ENCODE data around the gene MYO5A. TPM values are rescaled to one million over a fixed set of nuclear protein-coding genes. Genes with fewer than 3 reads are reported as not detected.
"Not testable (repeated sequence)": the region's sequence is repeated elsewhere in the genome, so short reads cannot be mapped to it uniquely, and the experiment has no call there.

The MYO5A gene
- 10 to 100 TPM; 25.6 to 32.2 (median 29.1) TPM for total RNA-seq

DNA sequence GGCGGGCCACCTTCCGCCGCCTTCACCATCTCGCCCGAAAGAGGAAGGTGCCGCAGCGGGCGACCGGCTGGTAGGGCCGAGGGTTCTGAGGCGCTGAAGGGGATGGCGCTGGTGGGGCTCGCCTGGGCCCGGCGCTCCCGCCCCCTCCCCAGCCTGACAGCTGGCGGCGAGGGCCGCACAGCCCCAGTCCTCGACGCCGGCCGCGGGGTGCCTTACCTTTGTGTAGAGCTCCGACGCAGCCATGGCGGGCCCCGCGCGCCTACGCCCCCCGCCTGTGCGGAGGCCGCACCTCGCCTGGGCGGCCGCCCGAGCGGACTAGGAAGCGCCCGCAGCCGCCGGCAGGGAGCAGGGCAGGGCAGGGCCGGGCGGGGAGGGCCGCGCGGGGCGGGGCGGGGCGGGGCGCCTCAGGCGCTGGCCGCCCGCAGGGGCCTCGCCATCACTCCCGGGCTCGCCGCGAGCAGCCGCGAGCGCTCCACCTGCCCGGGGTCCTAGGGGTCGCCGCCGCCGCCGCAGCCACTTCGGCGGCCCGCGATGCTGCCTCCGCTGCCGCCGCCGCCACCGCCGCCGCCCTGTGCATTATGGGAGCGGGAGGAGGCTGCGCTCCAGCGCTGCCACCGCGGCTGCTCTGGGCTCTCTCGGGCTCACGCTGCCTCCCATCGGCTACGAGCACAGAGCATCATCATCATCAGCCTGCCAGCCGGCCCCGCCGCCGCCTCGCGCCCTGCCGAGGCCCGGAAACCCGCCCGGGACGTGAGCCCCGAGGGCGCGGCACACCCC is at the start of gene MYO5A:
TSS of gene MYO5A (minus strand) at position 317 of the 777 bp plus-strand sequence. CDS start at position 243, 74 bp downstream.
- peaks cover 4% of the 10 kb centered on the region for H3K27me3 Mint-ChIP-seq (ENCODE audit: low read depth)
- peak; percentile 88 to 90 for ATAC-seq

GRCh38 chr15:52576692-52577091 is 48.0 kb upstream of the MYO5A start:
- no peak for ATAC-seq
- peaks cover 5% of the 10 kb centered on the region for H3K36me3 Mint-ChIP-seq (ENCODE audit: insufficient read depth)
- no peaks in the 10 kb centered on the region for H3K27me3 Mint-ChIP-seq (ENCODE audit: low read depth)
- H3K4me1 Mint-ChIP-seq (ENCODE audit: low read depth), result no peaks in the 10 kb centered on the region
- DNase-seq, result no peak
- peaks cover 8% of the 10 kb centered on the region for H3K9me3 Mint-ChIP-seq
- H3K4me3 Mint-ChIP-seq, result no peak overlapping the region

More for the DNA sequence above, at the start of gene MYO5A:
- peak; percentile 72 for DNase-seq
- Mint-ChIP-seq H3K36me3 (ENCODE audit: insufficient read depth) (no peaks in the 10 kb centered on the region), H3K4me3 (peak within 1 kb of the TSS; percentile 96), H3K4me1 (ENCODE audit: low read depth) (peaks cover 30% of the 10 kb centered on the region), H3K9me3 (no peaks in the 10 kb centered on the region)

- H3K4me3 Mint-ChIP-seq; H3K36me3 Mint-ChIP-seq (ENCODE audit: insufficient read depth); H3K27me3 Mint-ChIP-seq (ENCODE audit: low read depth); ATAC-seq; H3K9me3 Mint-ChIP-seq; DNase-seq; H3K4me1 Mint-ChIP-seq (ENCODE audit: low read depth): not testable (repeated sequence)
These were observed 46.9 kb upstream of the MYO5A start for GRCh38 chr15:52575573-52575972.

DNA sequence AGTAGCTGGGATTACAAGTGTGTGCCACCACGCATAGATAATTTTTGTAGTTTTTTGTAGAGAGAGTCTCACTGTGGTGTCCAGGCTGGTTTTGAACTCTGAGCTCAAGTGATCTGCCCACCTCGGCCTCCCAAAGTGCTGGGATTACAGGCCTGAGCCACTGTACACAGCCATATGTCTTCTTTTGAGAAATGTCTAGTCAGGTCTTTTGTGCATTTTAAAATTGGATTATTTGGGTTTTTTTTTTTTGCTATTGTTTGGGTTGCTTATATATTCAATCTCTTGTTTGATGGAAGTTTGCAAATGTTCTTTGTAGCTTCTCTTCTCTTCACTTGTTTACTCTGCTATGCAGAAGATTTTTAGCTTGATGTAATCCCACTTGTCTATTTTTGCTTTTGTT is 46.4 kb upstream of the MYO5A start:
- no peaks in the 10 kb centered on the region for H3K4me1 Mint-ChIP-seq (ENCODE audit: low read depth)

GRCh38 chr15:52574623-52575022 is 45.9 kb upstream of the MYO5A start:
- not testable (repeated sequence) for H3K4me3 Mint-ChIP-seq; DNase-seq; H3K9me3 Mint-ChIP-seq; H3K27me3 Mint-ChIP-seq (ENCODE audit: low read depth); H3K4me1 Mint-ChIP-seq (ENCODE audit: low read depth); ATAC-seq; H3K36me3 Mint-ChIP-seq (ENCODE audit: insufficient read depth)

More for the DNA sequence above, 46.4 kb upstream of the MYO5A start:
- Mint-ChIP-seq H3K9me3 (peaks cover 8% of the 10 kb centered on the region), H3K27me3 (ENCODE audit: low read depth) (no peaks in the 10 kb centered on the region), H3K36me3 (ENCODE audit: insufficient read depth) (peaks cover 4% of the 10 kb centered on the region), H3K4me3 (no peak overlapping the region)
- ATAC-seq (no peak), DNase-seq (no peak)

- ATAC-seq (peak; percentile 77 to 78), DNase-seq (peak; percentile 63)
- H3K9me3 Mint-ChIP-seq, result peaks cover 2% of the 10 kb centered on the region
- peaks cover 5% of the 10 kb centered on the region for H3K36me3 Mint-ChIP-seq (ENCODE audit: insufficient read depth)
- H3K27me3 Mint-ChIP-seq (ENCODE audit: low read depth), result no peaks in the 10 kb centered on the region
- H3K4me3 Mint-ChIP-seq, result peak within 1 kb of the TSS; percentile 97
- H3K4me1 Mint-ChIP-seq (ENCODE audit: low read depth), result peaks cover 40% of the 10 kb centered on the region
These were observed 40.2 kb upstream of the MYO5A start, which contains the start of gene ARPP19 for GRCh38 chr15:52568601-52569585. Gene ARPP19 (minus strand): TSS chr15:52569030. CDS start chr15:52568892, 138 bp downstream.

GRCh38 chr15:52567871-52568600 is 39.4 kb upstream of the MYO5A start:
- peaks cover 8% of the 10 kb centered on the region for H3K36me3 Mint-ChIP-seq (ENCODE audit: insufficient read depth)
- peaks cover 46% of the 10 kb centered on the region for H3K4me1 Mint-ChIP-seq (ENCODE audit: low read depth)
- peak; percentile 37 for DNase-seq
- peak; percentile 54 to 59 for ATAC-seq
- no peaks in the 10 kb centered on the region for H3K27me3 Mint-ChIP-seq (ENCODE audit: low read depth)
- H3K9me3 Mint-ChIP-seq, result no peaks in the 10 kb centered on the region
- peak overlapping the region; percentile 97 for H3K4me3 Mint-ChIP-seq

- H3K27me3 Mint-ChIP-seq (ENCODE audit: low read depth), result no peaks in the 10 kb centered on the region
These were observed 38.2 kb upstream of the MYO5A start for GRCh38 chr15:52566889-52567288.

GRCh38 chr15:52565417-52566358 is 37.0 kb upstream of the MYO5A start:
- not testable (repeated sequence) for H3K27me3 Mint-ChIP-seq (ENCODE audit: low read depth); H3K4me3 Mint-ChIP-seq; DNase-seq; H3K9me3 Mint-ChIP-seq
- peak in 1 of 2 donors; percentile 5 for ATAC-seq
- H3K4me1 Mint-ChIP-seq (ENCODE audit: low read depth), result peaks cover 60% of the 10 kb centered on the region
- H3K36me3 Mint-ChIP-seq (ENCODE audit: insufficient read depth), result peaks cover 13% of the 10 kb centered on the region

More at GRCh38 chr15:52566889-52567288, 38.2 kb upstream of the MYO5A start:
- no peak for ATAC-seq
- H3K36me3 Mint-ChIP-seq (ENCODE audit: insufficient read depth), result peaks cover 11% of the 10 kb centered on the region
- H3K9me3 Mint-ChIP-seq, result no peaks in the 10 kb centered on the region
- H3K4me1 Mint-ChIP-seq (ENCODE audit: low read depth), result peaks cover 55% of the 10 kb centered on the region
- peak overlapping the region; percentile 97 for H3K4me3 Mint-ChIP-seq
- no peak for DNase-seq

DNA sequence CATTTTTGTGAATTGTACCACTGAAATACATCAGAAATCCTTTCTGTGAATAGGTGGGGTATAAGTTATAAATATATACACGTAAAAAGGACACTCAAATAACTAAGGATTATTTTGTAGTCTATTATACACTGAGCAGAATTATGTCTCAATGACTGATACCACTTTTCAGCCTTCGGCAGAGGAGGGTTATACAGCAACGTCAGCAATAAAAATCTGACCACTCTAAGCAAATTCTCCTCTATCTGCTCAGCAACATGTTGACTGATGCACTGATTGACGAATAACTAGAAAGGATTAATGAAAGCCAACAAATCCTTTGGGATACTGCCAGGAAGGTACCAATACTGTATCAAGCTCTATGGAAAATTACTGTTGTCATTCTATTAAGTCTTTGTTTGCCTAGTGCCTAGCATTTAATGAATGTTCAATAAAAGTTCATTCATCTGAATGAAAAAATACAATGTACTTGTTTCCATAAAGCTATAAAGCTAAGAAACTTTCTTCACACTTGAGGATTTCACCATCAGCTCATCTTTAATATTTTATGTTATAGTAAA is 34.9 kb upstream of the MYO5A start:
- DNase-seq (no peak), ATAC-seq (no peak)
- Mint-ChIP-seq H3K4me3 (no peak overlapping the region), H3K27me3 (ENCODE audit: low read depth) (no peaks in the 10 kb centered on the region), H3K36me3 (ENCODE audit: insufficient read depth) (peaks cover 18% of the 10 kb centered on the region), H3K4me1 (ENCODE audit: low read depth) (peaks cover 73% of the 10 kb centered on the region), H3K9me3 (no peaks in the 10 kb centered on the region)

- ATAC-seq, result peak; percentile 85 to 87
- no peak for DNase-seq
- H3K9me3 Mint-ChIP-seq, result no peaks in the 10 kb centered on the region
- peaks cover 26% of the 10 kb centered on the region for H3K36me3 Mint-ChIP-seq (ENCODE audit: insufficient read depth)
- H3K4me3 Mint-ChIP-seq, result no peak overlapping the region
- no peaks in the 10 kb centered on the region for H3K27me3 Mint-ChIP-seq (ENCODE audit: low read depth)
- peaks cover 66% of the 10 kb centered on the region for H3K4me1 Mint-ChIP-seq (ENCODE audit: low read depth)
These were observed 30.9 kb upstream of the MYO5A start for GRCh38 chr15:52559575-52559974.

DNA sequence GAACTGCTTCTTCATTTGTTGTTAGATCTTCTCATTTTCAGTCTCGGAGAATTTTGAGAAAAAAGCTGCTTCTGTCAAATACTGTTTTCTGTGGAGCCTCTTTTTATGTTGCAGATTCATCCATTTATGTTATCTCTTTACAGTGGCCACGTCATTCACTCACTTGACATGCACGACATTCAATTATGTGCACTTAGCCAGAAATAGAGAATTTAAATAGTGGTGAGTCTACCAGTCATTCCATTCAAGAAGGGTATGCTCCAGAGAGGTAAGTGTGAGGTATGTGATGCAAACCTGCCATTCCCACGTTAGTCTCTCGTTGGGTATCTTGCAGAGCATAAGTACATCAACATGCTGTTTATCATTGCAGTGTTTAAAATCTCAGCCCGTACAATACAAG is 30.3 kb upstream of the MYO5A start:
- DNase-seq, result no peak
- peaks cover 29% of the 10 kb centered on the region for H3K36me3 Mint-ChIP-seq (ENCODE audit: insufficient read depth)
- H3K4me1 Mint-ChIP-seq (ENCODE audit: low read depth), result peaks cover 64% of the 10 kb centered on the region
- no peaks in the 10 kb centered on the region for H3K9me3 Mint-ChIP-seq
- ATAC-seq, result peak; percentile 24 to 32
- H3K27me3 Mint-ChIP-seq (ENCODE audit: low read depth), result no peaks in the 10 kb centered on the region
- peak overlapping the region; percentile 61 for H3K4me3 Mint-ChIP-seq

DNA sequence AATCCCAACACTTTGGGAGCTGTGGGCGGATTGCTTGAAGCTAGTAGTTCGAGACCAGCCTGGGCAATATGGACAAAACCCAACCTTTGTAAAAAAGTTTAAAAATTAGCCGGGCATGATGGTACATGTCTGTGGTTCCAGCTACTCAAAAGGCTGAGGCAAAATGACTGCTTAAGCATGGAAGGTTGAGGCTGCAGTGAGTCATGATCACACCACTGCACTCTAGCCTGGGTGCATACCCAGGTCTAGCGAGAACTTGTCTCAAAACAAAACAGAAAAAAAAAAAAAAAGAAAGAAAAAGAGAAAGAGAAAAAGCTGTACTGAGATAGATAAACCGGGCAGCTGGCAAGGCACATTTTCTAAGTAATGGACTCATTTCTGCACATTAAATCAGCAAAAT is 29.5 kb upstream of the MYO5A start:
- DNase-seq (peak; percentile 21), ATAC-seq (peak; percentile 88 to 90)
- Mint-ChIP-seq H3K4me3 (peak overlapping the region; percentile 60), H3K27me3 (ENCODE audit: low read depth) (no peaks in the 10 kb centered on the region), H3K9me3 (no peaks in the 10 kb centered on the region), H3K36me3 (ENCODE audit: insufficient read depth) (peaks cover 25% of the 10 kb centered on the region), H3K4me1 (ENCODE audit: low read depth) (peaks cover 63% of the 10 kb centered on the region)

Measured in activated T-cell treated with anti-CD3 and anti-CD28 coated beads, Interleukin-2, amount 50 U/mL, for 4 hours (primary cell).